Endodermal cell (in vitro differentiated cells): ENCODE results near the gene PACRG. TPM values are rescaled to one million over a fixed set of nuclear protein-coding genes. Genes with fewer than 3 reads are reported as not detected.

ENCODE experiments used
- DNase-seq: peaks from one replicate; pipeline ENCODE4 v3.0.0-alpha.2; 2017
- H3K27ac ChIP-seq: 2 replicates; pipeline ENCODE4 v1.5.1; 2013; ENCODE audit warnings: mild to moderate bottlenecking, low read depth, low read length, moderate library complexity
- H3K27me3 ChIP-seq: 2 replicates; pipeline ENCODE4 v1.6.1; 2013; ENCODE audit warnings: mild to moderate bottlenecking, low read length, moderate library complexity; ENCODE audit not compliant: insufficient read depth, control insufficient read depth, poor library complexity, severe bottlenecking
- H3K36me3 ChIP-seq: 2 replicates; pipeline ENCODE4 v1.7.0; 2013; ENCODE audit warnings: mild to moderate bottlenecking, low read length, moderate library complexity; ENCODE audit not compliant: control insufficient read depth, insufficient read depth
- H3K4me1 ChIP-seq: one replicate; pipeline ENCODE4 v1.7.0; 2013; ENCODE audit warnings: low read length; ENCODE audit not compliant: control insufficient read depth, insufficient read depth
- H3K4me3 ChIP-seq: 2 replicates; pipeline ENCODE4 v1.5.1; 2013; ENCODE audit warnings: mild to moderate bottlenecking, low read length, moderate library complexity
- H3K9ac ChIP-seq: 2 replicates; pipeline ENCODE4 v1.6.1; 2013; ENCODE audit warnings: mild to moderate bottlenecking, low read length, moderate library complexity; ENCODE audit not compliant: poor library complexity, severe bottlenecking; ENCODE audit errors: extremely low read depth
- H3K9me3 ChIP-seq: 2 replicates; pipeline ENCODE4 v1.6.1; 2013; ENCODE audit warnings: mild to moderate bottlenecking, low read length, moderate library complexity; ENCODE audit not compliant: control insufficient read depth
- H3K27ac Mint-ChIP-seq: 2 replicates; pipeline ENCODE4 v1.8.0; 2020; ENCODE audit warnings: mixed read lengths
- H3K27me3 Mint-ChIP-seq: 2 replicates; pipeline ENCODE4 v1.8.0; 2021; ENCODE audit warnings: mild to moderate bottlenecking, mixed read lengths; ENCODE audit not compliant: insufficient read depth
- H3K36me3 Mint-ChIP-seq: 2 replicates; pipeline ENCODE4 v1.8.0; 2020; ENCODE audit warnings: low read depth, mixed read lengths
- H3K4me1 Mint-ChIP-seq: 2 replicates; pipeline ENCODE4 v1.8.0; 2020; ENCODE audit warnings: mixed read lengths
- H3K4me3 Mint-ChIP-seq: 2 replicates; pipeline ENCODE4 v1.8.0; 2020; ENCODE audit warnings: mild to moderate bottlenecking, moderate library complexity, mixed read lengths
- H3K9me3 Mint-ChIP-seq: 2 replicates; pipeline ENCODE4 v1.8.0; 2020; ENCODE audit warnings: mild to moderate bottlenecking, mixed read lengths
- CTCF ChIP-seq: fragments of 200-600 bp; sonication (generic); conservative IDR thresholded peaks from 2 replicates; pipeline ENCODE4 v1.5.0; 2021; ENCODE audit warnings: antibody characterized with exemption, mild to moderate bottlenecking
- WGBS, 2 experiments: methylation state at CpG; one replicate each; pipeline versions ENCODE4 v1.1.5 to v1.1.7; 2013; ENCODE audit warnings: missing lambda C conversion rate in 2 of 2, mixed read lengths in 1 of 2; ENCODE audit not compliant: insufficient coverage in 1 of 2, insufficient read length in 1 of 2; 5-methylcytosine and 5-hydroxymethylcytosine counted together
- total RNA-seq, 2 donors: library from RNA; stranded (reverse); fragmentation: NEBNext Ultra II Directional in 1 of 2; extraction: Animal tissue kit (Norgen Biotek cat#: 25700) in 1 of 2; gene quantifications; 2 replicates in 1 of 2; 3 replicates in 1 of 2; pipeline ENCODE4 v1.2.1, GENCODE V29; 2021

Gene PACRG
- total RNA-seq, 2 donors from 2014 or later: 0.42 to 0.44 TPM

- Mint-ChIP-seq H3K4me3 (no peak overlapping the region), H3K36me3 (no peaks in the 10 kb centered on the region), H3K9me3 (no peaks in the 10 kb centered on the region), H3K27ac (peak overlapping the region; percentile 17), H3K4me1 (peaks cover 22% of the 10 kb centered on the region), H3K27me3 (no peaks in the 10 kb centered on the region)
- H3K36me3 ChIP-seq: no peaks in the 10 kb centered on the region
- H3K27ac ChIP-seq: no peak overlapping the region
- no peak for TF ChIP-seq CTCF
- H3K27me3 ChIP-seq: no peaks in the 10 kb centered on the region
- H3K9me3 ChIP-seq: no peaks in the 10 kb centered on the region
- DNase-seq: no peak
- H3K9ac ChIP-seq: no peak overlapping the region
- 94 to 95% methylated on average over 5 of the region's 5 CpGs for WGBS, 2 experiments
- no peak overlapping the region for H3K4me3 ChIP-seq
- H3K4me1 ChIP-seq: no peaks in the 10 kb centered on the region
These were observed 570.5 kb downstream of the PACRG start for GRCh38 chr6:163298079-163298830.

GRCh38 chr6:163300838-163301237 lies 573.1 kb downstream of the PACRG start:
- Histone ChIP-seq H3K27ac (no peak overlapping the region), H3K36me3 (no peaks in the 10 kb centered on the region), H3K9me3 (no peaks in the 10 kb centered on the region), H3K4me1 (no peaks in the 10 kb centered on the region), H3K4me3 (no peak overlapping the region), H3K9ac (no peak overlapping the region), H3K27me3 (no peaks in the 10 kb centered on the region)
- DNase-seq: no peak
- no peaks in the 10 kb centered on the region for H3K9me3 Mint-ChIP-seq
- no peaks in the 10 kb centered on the region for H3K27me3 Mint-ChIP-seq
- no peak overlapping the region for H3K4me3 Mint-ChIP-seq
- TF ChIP-seq CTCF: no peak
- peaks cover 22% of the 10 kb centered on the region for H3K4me1 Mint-ChIP-seq
- 93 to 97% methylated on average over 16 to 17 of the region's 17 CpGs for WGBS, 2 experiments
- H3K27ac Mint-ChIP-seq: no peak overlapping the region
- H3K36me3 Mint-ChIP-seq: no peaks in the 10 kb centered on the region

GRCh38 chr6:163301726-163302635 lies 574.2 kb downstream of the PACRG start:
- WGBS, 2 experiments: 90 to 93% methylated on average over 4 to 8 of the region's 8 CpGs
- no peak for DNase-seq
- no peak for TF ChIP-seq CTCF
- H3K4me3 ChIP-seq: no peak overlapping the region
- H3K36me3 Mint-ChIP-seq: no peaks in the 10 kb centered on the region
- H3K4me1 Mint-ChIP-seq: peaks cover 21% of the 10 kb centered on the region
- H3K4me3 Mint-ChIP-seq: no peak overlapping the region
- no peaks in the 10 kb centered on the region for H3K36me3 ChIP-seq
- no peaks in the 10 kb centered on the region for H3K27me3 ChIP-seq
- no peaks in the 10 kb centered on the region for H3K4me1 ChIP-seq
- no peak overlapping the region for H3K9ac ChIP-seq
- H3K27me3 Mint-ChIP-seq: no peaks in the 10 kb centered on the region
- no peak overlapping the region for H3K27ac Mint-ChIP-seq
- H3K27ac ChIP-seq: no peak overlapping the region
- H3K9me3 Mint-ChIP-seq: no peaks in the 10 kb centered on the region
- H3K9me3 ChIP-seq: no peaks in the 10 kb centered on the region
